ENCODE results near the gene DENND1A.

DNA sequence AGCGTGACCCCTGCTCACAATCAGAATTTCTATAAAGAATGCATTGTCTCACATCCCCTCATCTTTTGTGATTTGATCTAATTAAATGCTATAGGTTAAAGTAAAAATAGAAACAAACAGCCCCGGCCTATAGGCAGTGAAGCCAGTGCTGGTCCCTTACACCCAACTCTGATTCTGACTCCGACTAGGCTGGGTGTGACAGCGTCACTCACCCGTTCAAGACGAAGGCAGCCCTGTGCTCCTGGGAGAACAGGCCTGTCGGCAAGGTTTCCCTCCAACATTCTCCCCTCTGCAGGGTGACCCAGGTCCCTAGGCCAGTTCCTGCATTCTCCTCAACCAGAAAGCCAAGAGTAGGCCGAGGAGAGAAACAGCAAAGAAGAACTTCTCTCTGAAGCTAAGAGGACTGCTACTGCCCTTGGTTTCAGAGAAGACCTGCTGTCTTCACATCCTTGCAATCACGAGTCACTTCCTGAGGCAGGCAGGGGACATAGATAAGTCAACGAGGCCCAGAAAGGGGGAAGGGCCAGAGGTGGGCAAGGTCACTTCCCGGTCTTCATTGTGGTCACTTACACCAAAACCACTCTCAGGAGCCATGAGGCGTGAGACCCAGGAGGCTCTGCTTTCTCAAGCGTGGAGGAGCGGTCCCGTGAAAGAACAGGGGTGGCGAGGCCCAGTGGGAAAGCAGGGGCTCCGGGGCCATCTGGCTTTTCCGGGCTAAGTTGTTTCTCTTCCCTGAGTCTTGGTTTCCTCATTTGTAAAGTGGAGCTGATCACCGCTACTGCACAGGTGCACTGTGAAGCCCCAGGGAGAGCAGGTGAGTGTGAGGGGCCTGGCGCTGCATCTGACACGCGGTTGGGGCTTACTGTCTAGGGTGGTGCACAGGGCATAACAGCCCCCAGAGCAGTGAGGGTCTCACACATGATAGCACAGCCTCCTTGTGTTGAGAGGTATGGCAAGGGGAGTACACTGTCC, 373.2 kb downstream of the DENND1A start:
- TF ChIP-seq, protein P1, sequence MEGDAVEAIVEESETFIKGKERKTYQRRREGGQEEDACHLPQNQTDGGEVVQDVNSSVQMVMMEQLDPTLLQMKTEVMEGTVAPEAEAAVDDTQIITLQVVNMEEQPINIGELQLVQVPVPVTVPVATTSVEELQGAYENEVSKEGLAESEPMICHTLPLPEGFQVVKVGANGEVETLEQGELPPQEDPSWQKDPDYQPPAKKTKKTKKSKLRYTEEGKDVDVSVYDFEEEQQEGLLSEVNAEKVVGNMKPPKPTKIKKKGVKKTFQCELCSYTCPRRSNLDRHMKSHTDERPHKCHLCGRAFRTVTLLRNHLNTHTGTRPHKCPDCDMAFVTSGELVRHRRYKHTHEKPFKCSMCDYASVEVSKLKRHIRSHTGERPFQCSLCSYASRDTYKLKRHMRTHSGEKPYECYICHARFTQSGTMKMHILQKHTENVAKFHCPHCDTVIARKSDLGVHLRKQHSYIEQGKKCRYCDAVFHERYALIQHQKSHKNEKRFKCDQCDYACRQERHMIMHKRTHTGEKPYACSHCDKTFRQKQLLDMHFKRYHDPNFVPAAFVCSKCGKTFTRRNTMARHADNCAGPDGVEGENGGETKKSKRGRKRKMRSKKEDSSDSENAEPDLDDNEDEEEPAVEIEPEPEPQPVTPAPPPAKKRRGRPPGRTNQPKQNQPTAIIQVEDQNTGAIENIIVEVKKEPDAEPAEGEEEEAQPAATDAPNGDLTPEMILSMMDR (IDR thresholded peaks at IDR 0.05; ENCODE audit: insufficient read depth, low read depth, low read length): no peak
- no peak for TF ChIP-seq EZH2 (IDR thresholded peaks at IDR 0.05; ENCODE audit: insufficient read depth, low read length)

Measured in astrocyte (in vitro differentiated cells and primary cell).